Measurements from ENCODE around the gene CYP8B1.

- TF ChIP-seq CTCF (IDR thresholded peaks at IDR 0.05; ENCODE audit: low read depth, low read length, poor library complexity, severe bottlenecking): no peak
- TF ChIP-seq EZH2phosphoT487 (IDR thresholded peaks at IDR 0.05; ENCODE audit: borderline replicate concordance, low read length): no peak
Measured at GRCh38 chr3:42846685-42847522, 28.8 kb downstream of the CYP8B1 start.

Data from DOHH2 (cell line).